HS-5 (cell line): ENCODE measurements around the gene THPO.

Source experiments
- DNase-seq: peaks from one replicate; pipeline ENCODE4 v3.0.0-alpha.2; 2012; ENCODE audit warnings: low read depth

THPO gene

GRCh38 chr3:184333700-184334099, 44.3 kb downstream of the THPO start:
- DNase-seq: no peak

- DNase-seq: no peak
These were observed 44.8 kb downstream of the THPO start for GRCh38 chr3:184333190-184333589.

GRCh38 chr3:184332370-184333090, 45.5 kb downstream of the THPO start:
- peak; percentile 88 for DNase-seq

- DNase-seq: no peak
These were observed 49.5 kb downstream of the THPO start for GRCh38 chr3:184328516-184328915.

GRCh38 chr3:184327171-184327570, 50.8 kb downstream of the THPO start:
- no peak for DNase-seq

- DNase-seq: no peak
These were observed 52.2 kb downstream of the THPO start for GRCh38 chr3:184325715-184326369.

GRCh38 chr3:184325269-184325668, 52.7 kb downstream of the THPO start:
- DNase-seq: no peak

GRCh38 chr3:184323696-184324095, 54.3 kb downstream of the THPO start:
- no peak for DNase-seq

GRCh38 chr3:184322731-184323487, 55.1 kb downstream of the THPO start:
- DNase-seq: no peak
